Neural cell (in vitro differentiated cells): ENCODE results near the gene PIGM.

ENCODE experiments used
- EZH2 ChIP-seq: fragments of 200-600, 300-800 bp; shearing (Covaris generic), sonication (generic); IDR thresholded peaks from 2 replicates; pipeline ENCODE4 v1.6.1; 2014; ENCODE audit warnings: antibody characterized with exemption, low read length, borderline replicate concordance, mild to moderate bottlenecking; ENCODE audit not compliant: insufficient read depth, poor library complexity, severe bottlenecking
- TF ChIP-seq, protein P1 (sequence below): fragments of 450-650 bp; IDR thresholded peaks from 2 replicates; pipeline ENCODE4 v1.5.1; 2014; ENCODE audit warnings: antibody characterized with exemption, mild to moderate bottlenecking, moderate library complexity; ENCODE audit not compliant: poor library complexity, severe bottlenecking

DNA sequence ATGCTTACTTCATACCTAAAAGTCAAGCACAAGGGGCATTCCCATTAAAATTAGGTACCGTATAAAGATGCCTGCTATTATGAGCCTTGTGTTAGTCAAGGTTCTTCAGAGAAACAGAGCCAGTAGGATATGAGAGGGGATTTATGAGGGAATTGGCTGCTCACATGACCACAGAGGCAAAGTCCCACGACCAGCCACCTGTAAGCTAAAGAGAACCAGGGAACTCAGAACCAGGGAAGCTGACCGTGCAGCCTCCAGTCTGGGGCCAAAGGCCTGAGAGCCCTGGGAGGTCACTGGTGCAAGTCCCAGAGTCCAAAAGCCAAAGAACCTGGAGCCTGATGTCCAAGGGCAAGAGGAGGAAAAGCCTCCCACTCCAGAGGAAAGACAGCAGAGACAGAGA is 20.0 kb downstream of the PIGM start:
- TF ChIP-seq, protein P1, sequence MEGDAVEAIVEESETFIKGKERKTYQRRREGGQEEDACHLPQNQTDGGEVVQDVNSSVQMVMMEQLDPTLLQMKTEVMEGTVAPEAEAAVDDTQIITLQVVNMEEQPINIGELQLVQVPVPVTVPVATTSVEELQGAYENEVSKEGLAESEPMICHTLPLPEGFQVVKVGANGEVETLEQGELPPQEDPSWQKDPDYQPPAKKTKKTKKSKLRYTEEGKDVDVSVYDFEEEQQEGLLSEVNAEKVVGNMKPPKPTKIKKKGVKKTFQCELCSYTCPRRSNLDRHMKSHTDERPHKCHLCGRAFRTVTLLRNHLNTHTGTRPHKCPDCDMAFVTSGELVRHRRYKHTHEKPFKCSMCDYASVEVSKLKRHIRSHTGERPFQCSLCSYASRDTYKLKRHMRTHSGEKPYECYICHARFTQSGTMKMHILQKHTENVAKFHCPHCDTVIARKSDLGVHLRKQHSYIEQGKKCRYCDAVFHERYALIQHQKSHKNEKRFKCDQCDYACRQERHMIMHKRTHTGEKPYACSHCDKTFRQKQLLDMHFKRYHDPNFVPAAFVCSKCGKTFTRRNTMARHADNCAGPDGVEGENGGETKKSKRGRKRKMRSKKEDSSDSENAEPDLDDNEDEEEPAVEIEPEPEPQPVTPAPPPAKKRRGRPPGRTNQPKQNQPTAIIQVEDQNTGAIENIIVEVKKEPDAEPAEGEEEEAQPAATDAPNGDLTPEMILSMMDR: no peak
- TF ChIP-seq EZH2: no peak
